ENCODE results near the gene PTPRN2. TPM values are rescaled to one million over a fixed set of nuclear protein-coding genes. Genes with fewer than 3 reads are reported as not detected.

Gene PTPRN2
- total and polyA plus RNA-seq, 2 of the 13 experiments (the other 11 are each of a cell fraction or from before 2014, with no cell fraction given), result 2.5 to 24.2 TPM

DNA sequence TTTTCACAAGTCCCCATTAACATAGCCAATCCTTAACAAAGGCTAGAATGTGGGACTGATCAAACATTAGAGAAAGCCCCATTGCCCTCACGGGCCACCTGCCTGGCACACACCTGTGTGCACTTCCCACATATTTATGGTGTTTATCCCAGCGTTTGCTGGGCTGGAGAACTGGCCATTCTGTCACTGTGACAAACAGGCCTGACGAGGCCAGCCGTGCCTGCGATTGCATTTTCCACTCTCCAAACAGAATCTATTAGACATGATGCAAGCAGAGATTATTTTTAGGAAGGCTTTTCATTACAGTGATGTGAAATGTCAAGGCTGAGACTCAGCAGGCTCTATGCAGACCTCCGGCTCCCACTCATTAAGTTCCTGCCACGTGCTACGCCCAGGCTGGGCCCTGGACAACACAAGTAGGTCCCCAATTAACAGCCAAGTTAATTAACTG lies 20.4 kb downstream of the PTPRN2 start (continued):
- TF ChIP-seq, protein P1, sequence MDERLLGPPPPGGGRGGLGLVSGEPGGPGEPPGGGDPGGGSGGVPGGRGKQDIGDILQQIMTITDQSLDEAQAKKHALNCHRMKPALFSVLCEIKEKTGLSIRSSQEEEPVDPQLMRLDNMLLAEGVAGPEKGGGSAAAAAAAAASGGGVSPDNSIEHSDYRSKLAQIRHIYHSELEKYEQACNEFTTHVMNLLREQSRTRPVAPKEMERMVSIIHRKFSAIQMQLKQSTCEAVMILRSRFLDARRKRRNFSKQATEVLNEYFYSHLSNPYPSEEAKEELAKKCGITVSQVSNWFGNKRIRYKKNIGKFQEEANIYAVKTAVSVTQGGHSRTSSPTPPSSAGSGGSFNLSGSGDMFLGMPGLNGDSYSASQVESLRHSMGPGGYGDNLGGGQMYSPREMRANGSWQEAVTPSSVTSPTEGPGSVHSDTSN (CRISPR knock-in tag; IDR thresholded peaks at IDR 0.05), result no peak
- TF ChIP-seq EP300 (IDR thresholded peaks at IDR 0.05; ENCODE audit: low read depth in 2 of 2, low read length in 2 of 2) (no peak), EP300 (CRISPR knock-in tag; IDR thresholded peaks at IDR 0.05; ENCODE audit: borderline replicate concordance) (no peak), RFX3 (CRISPR knock-in tag; IDR thresholded peaks at IDR 0.05) (no peak), CREB1 (IDR thresholded peaks at IDR 0.05) (no peak), CREB1 (CRISPR knock-in tag; IDR thresholded peaks at IDR 0.05) (no peak), ZSCAN31 (CRISPR knock-in tag; IDR thresholded peaks at IDR 0.05; ENCODE audit: low read depth) (no peak), ZNF543 (CRISPR knock-in tag; IDR thresholded peaks at IDR 0.05) (no peak), PRPF4 (IDR thresholded peaks at IDR 0.05; ENCODE audit: low read depth, low read length, poor library complexity, severe bottlenecking) (no peak), TBP (CRISPR knock-in tag; IDR thresholded peaks at IDR 0.05) (no peak)
- TF ChIP-seq, protein P2, sequence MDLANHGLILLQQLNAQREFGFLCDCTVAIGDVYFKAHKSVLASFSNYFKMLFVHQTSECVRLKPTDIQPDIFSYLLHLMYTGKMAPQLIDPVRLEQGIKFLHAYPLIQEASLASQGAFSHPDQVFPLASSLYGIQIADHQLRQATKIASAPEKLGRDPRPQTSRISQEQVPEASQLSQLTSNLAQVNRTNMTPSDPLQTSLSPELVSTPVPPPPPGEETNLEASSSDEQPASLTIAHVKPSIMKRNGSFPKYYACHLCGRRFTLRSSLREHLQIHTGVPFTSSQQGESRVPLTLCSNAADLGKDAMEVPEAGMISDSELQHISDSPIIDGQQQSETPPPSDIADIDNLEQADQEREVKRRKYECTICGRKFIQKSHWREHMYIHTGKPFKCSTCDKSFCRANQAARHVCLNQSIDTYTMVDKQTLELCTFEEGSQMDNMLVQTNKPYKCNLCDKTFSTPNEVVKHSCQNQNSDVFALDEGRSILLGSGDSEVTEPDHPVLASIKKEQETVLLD (CRISPR knock-in tag; IDR thresholded peaks at IDR 0.05; ENCODE audit: low read depth), result no peak

DNA sequence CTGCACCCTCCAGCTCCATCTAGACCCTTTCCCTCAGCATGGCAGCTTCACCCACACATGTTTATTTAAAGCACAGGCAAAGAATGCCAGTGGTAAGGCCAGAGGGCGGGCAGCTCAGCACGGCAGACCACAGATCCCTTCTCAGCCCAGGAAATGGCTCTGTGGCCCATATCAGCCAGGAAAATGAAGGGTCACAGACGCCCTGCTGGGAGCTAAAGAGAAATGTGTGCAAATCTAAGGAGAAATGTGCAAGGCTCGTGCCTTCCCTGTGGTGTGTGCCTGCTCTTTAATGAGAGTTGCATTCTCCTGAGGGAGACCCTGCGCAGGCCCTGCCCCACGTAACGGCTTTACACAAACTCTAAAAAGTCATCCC lies 23.0 kb downstream of the PTPRN2 start:
- Histone ChIP-seq H3K27ac (ENCODE audit: extremely low read length, insufficient read depth, low read length) (no peak overlapping the region), H3K9me3 (ENCODE audit: low read length) (no peaks in the 10 kb centered on the region)
- WGBS (ENCODE audit: low lambda C conversion rate), result 90% methylated on average over 7 of the region's 7 CpGs

More for the DNA sequence above, 23.0 kb downstream of the PTPRN2 start:
- DNase-seq (ENCODE audit: low spot score) (no peak), ATAC-seq (no peak), FAIRE-seq (no peak)
- in situ Hi-C loops (cut with HindIII; ENCODE audit: extremely low pct_ligation_motif_present, low pct_unique_long_range_greater_than_20kb) (no loop called here), intact Hi-C loops (cut with micrococcal nuclease; ENCODE audit: unreplicated experiment) (no loop called here)
- peaks cover 22% of the 10 kb centered on the region for H3K79me2 ChIP-seq (ENCODE audit: insufficient read depth, low read length)
- no peaks in the 10 kb centered on the region for H3K27me3 ChIP-seq (ENCODE audit: control insufficient read depth in 1 of 2, insufficient read depth in 2 of 2, low read length in 2 of 2)
- no peaks in the 10 kb centered on the region for H3K4me1 ChIP-seq (ENCODE audit: insufficient read depth, low read length)
- H3K4me3 ChIP-seq (replicated peaks in 1 of 3; ENCODE audit: insufficient read depth in 1 of 3, low read depth in 2 of 3, low read length in 3 of 3), result no peak overlapping the region
- no peak overlapping the region for H2AFZ ChIP-seq (ENCODE audit: low read length)
- H3K36me3 ChIP-seq (replicated peaks in 1 of 2; ENCODE audit: control insufficient read depth in 1 of 2, insufficient read depth in 2 of 2, low read length in 2 of 2), result peaks cover 0 to 1% of the 10 kb centered on the region in 2 experiments; a peak in 1 of 5 replicates
- no TSS peak for BruUV-seq (replicated peaks)
- H3K4me2 ChIP-seq (ENCODE audit: low read depth, low read length), result no peak overlapping the region
- CTCF ChIA-PET (ENCODE audit: low intra/inter-chr PET ratio, low total read pairs), result no interaction called here
- TF ChIP-seq, protein P3, sequence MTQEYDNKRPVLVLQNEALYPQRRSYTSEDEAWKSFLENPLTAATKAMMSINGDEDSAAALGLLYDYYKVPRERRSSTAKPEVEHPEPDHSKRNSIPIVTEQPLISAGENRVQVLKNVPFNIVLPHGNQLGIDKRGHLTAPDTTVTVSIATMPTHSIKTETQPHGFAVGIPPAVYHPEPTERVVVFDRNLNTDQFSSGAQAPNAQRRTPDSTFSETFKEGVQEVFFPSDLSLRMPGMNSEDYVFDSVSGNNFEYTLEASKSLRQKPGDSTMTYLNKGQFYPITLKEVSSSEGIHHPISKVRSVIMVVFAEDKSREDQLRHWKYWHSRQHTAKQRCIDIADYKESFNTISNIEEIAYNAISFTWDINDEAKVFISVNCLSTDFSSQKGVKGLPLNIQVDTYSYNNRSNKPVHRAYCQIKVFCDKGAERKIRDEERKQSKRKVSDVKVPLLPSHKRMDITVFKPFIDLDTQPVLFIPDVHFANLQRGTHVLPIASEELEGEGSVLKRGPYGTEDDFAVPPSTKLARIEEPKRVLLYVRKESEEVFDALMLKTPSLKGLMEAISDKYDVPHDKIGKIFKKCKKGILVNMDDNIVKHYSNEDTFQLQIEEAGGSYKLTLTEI (CRISPR knock-in tag; conservative IDR thresholded peaks at IDR 0.05), result no peak
- no peak for TF ChIP-seq ZNF556 (CRISPR knock-in tag; IDR thresholded peaks at IDR 0.05; ENCODE audit: borderline replicate concordance)
- POLR2A ChIA-PET, result no interaction called here
- H3K9ac ChIP-seq (ENCODE audit: insufficient read depth, low read depth, low read length), result no peak overlapping the region
- H4K20me1 ChIP-seq (ENCODE audit: insufficient read depth, low read length), result peaks cover 45% of the 10 kb centered on the region; the same call in 1 of the 2 replicates
